Activated T-helper 1 cell treated with Interleukin-2 at 50 U/mL for 16 hours (primary cell): Measurements from ENCODE around the gene DNAAF8.

Experiments used
- DNase-seq: peaks from one replicate; pipeline ENCODE4 v3.0.0-alpha.2; 2020; ENCODE audit warnings: low read depth

DNAAF8 gene

GRCh38 chr16:4752351-4753100, 18.2 kb downstream of the DNAAF8 start:
- no peak for DNase-seq

GRCh38 chr16:4753227-4753626, 18.9 kb downstream of the DNAAF8 start:
- no peak for DNase-seq

- DNase-seq = no peak
Measured at GRCh38 chr16:4754865-4755264, 20.5 kb downstream of the DNAAF8 start.

GRCh38 chr16:4755687-4756086, 21.4 kb downstream of the DNAAF8 start:
- no peak for DNase-seq

GRCh38 chr16:4760221-4760910, 26.0 kb downstream of the DNAAF8 start:
- DNase-seq = no peak

GRCh38 chr16:4762205-4762604, 27.9 kb downstream of the DNAAF8 start:
- no peak for DNase-seq

- no peak for DNase-seq
Measured at GRCh38 chr16:4763791-4764190, 29.5 kb downstream of the DNAAF8 start.

GRCh38 chr16:4765511-4766474, 31.5 kb downstream of the DNAAF8 start:
- no peak for DNase-seq

GRCh38 chr16:4766875-4767628, 32.7 kb downstream of the DNAAF8 start, which contains the start of gene ZNF500:
TSS of gene ZNF500 (minus strand) at chr16:4767162. CDS start at chr16:4765978, 1,184 bp downstream.
- DNase-seq = peak; percentile 94

- DNase-seq = no peak
Measured at GRCh38 chr16:4767872-4768548, 33.7 kb downstream of the DNAAF8 start.

- DNase-seq = peak; percentile 76
Measured at GRCh38 chr16:4768549-4769305, 34.4 kb downstream of the DNAAF8 start.

- DNase-seq = no peak
Measured at GRCh38 chr16:4769306-4769638, 34.9 kb downstream of the DNAAF8 start.

- no peak for DNase-seq
Measured at GRCh38 chr16:4771646-4772045, 37.3 kb downstream of the DNAAF8 start.

GRCh38 chr16:4772351-4772750, 38.0 kb downstream of the DNAAF8 start:
- DNase-seq = no peak

GRCh38 chr16:4775005-4775404, 40.7 kb downstream of the DNAAF8 start:
- no peak for DNase-seq

GRCh38 chr16:4776141-4776705, 41.9 kb downstream of the DNAAF8 start:
- DNase-seq = no peak

- DNase-seq = no peak
Measured at GRCh38 chr16:4777339-4778049, 43.2 kb downstream of the DNAAF8 start.

GRCh38 chr16:4778050-4778392, 43.7 kb downstream of the DNAAF8 start:
- no peak for DNase-seq

GRCh38 chr16:4780235-4780634, 45.9 kb downstream of the DNAAF8 start:
- DNase-seq = no peak
